GM21737 (cell line): Measurements from ENCODE around the gene NPIPA5.
"Not testable (repeated sequence)": the region's sequence is repeated elsewhere in the genome, so short reads cannot be mapped to it uniquely, and the experiment has no call there.

Experiments used
- ATAC-seq: cut with Tn5 transposase; IDR thresholded peaks from one replicate; pipeline ENCODE4 v1.9.1; 2021; ENCODE audit warnings: mild to moderate bottlenecking, moderate library complexity; ENCODE audit not compliant: unreplicated experiment

NPIPA5 gene

GRCh38 chr16:15393025-15393424 lies 14.9 kb upstream of the NPIPA5 start:
- ATAC-seq: not testable (repeated sequence)

GRCh38 chr16:15389916-15390315 lies 11.8 kb upstream of the NPIPA5 start:
- not testable (repeated sequence) for ATAC-seq

GRCh38 chr16:15388060-15388459 lies 10.0 kb upstream of the NPIPA5 start:
- not testable (repeated sequence) for ATAC-seq

GRCh38 chr16:15382810-15383209 lies 4.7 kb upstream of the NPIPA5 start:
- not testable (repeated sequence) for ATAC-seq

GRCh38 chr16:15357495-15357894 lies 20.6 kb downstream of the NPIPA5 start:
- ATAC-seq: not testable (repeated sequence)

GRCh38 chr16:15354846-15355245 lies 23.2 kb downstream of the NPIPA5 start:
- ATAC-seq: not testable (repeated sequence)

- ATAC-seq: not testable (repeated sequence)
Measured at GRCh38 chr16:15352852-15353251, 25.2 kb downstream of the NPIPA5 start.

- not testable (repeated sequence) for ATAC-seq
Measured at GRCh38 chr16:15351745-15352144, 26.3 kb downstream of the NPIPA5 start.

- ATAC-seq: not testable (repeated sequence)
Measured at GRCh38 chr16:15351251-15351650, 26.8 kb downstream of the NPIPA5 start.

- ATAC-seq: not testable (repeated sequence)
Measured at GRCh38 chr16:15348721-15349120, 29.4 kb downstream of the NPIPA5 start.

GRCh38 chr16:15342337-15342736 lies 35.8 kb downstream of the NPIPA5 start:
- ATAC-seq: not testable (repeated sequence)

GRCh38 chr16:15338986-15339385 lies 39.1 kb downstream of the NPIPA5 start:
- not testable (repeated sequence) for ATAC-seq

GRCh38 chr16:15337974-15338605 lies 40.0 kb downstream of the NPIPA5 start:
- ATAC-seq: not testable (repeated sequence)

- ATAC-seq: not testable (repeated sequence)
Measured at GRCh38 chr16:15335609-15336008, 42.5 kb downstream of the NPIPA5 start.

- ATAC-seq: not testable (repeated sequence)
Measured at GRCh38 chr16:15333969-15334368, 44.1 kb downstream of the NPIPA5 start.

GRCh38 chr16:15330978-15331377 lies 47.1 kb downstream of the NPIPA5 start:
- not testable (repeated sequence) for ATAC-seq

GRCh38 chr16:15324954-15325353 lies 53.1 kb downstream of the NPIPA5 start:
- not testable (repeated sequence) for ATAC-seq

- ATAC-seq: not testable (repeated sequence)
Measured at GRCh38 chr16:15323373-15323772, 54.7 kb downstream of the NPIPA5 start.

- ATAC-seq: not testable (repeated sequence)
Measured at GRCh38 chr16:15321221-15321620, 56.9 kb downstream of the NPIPA5 start.

- ATAC-seq: not testable (repeated sequence)
Measured at GRCh38 chr16:15314562-15314961, 63.5 kb downstream of the NPIPA5 start.
